ENCODE results near the gene LPIN3. TPM values are rescaled to one million over a fixed set of nuclear protein-coding genes. Genes with fewer than 3 reads are reported as not detected.

LPIN3 gene
- total and polyA plus RNA-seq, 2 of the 4 experiments (the other 2 are of a cell fraction), result 2.3 to 8.3 TPM

DNA sequence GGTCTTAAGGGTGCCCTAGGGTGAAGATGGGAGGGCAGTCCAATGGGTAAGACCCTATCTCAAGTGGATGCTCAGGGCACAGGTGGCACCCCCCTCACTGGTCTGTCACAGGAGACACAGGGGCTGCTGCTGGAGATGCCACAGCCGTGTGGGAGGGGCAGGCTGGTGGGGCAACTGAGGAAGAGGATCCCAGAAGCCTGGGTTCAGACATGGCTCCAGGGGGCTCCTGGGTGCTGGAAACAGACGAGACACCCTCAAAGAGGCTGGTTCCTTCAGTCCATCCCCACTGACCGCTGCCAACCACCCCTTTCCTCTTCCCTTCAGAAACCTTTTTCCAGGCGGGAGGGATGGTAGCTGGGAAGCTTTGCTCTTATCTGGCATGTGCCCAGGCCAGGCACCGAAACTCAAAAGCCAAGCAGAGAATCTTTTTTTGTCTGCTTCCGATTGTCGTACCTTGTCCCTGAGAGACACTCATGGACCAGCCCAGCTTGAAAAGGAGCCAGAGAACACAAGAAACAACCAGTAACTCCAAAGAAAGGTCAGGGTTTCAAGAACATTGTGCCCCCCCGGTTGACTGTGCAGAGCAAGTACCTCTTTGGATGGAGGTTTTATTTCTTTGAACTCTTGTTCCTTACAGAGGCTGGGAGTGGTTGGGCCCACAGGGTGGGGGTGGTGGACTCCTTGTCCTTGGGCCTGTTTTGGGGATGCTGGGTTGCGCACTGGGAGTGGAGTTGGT lies 54.5 kb downstream of the LPIN3 start:
- DNase-seq (no peak), ATAC-seq (ENCODE audit: low read depth) (no peak)
- 80% methylated on average over 1 of the region's 9 CpGs; no CpG with 5 or more reads in 1 of the 2 experiments for WGBS, 2 experiments (ENCODE audit: extremely low coverage in 2 of 2, insufficient read length in 1 of 2)
- ChIA-PET POLR2A (ENCODE audit: unreplicated experiment) (no interaction called here), CTCF (no interaction called here)
- peak overlapping the region; percentile 36 for H2AK9ac ChIP-seq (replicated peaks; ENCODE audit: low read depth, low read length, poor library complexity)
- no peak overlapping the region for H3K4ac ChIP-seq (ENCODE audit: low read depth, low read length)
- H3K27me3 ChIP-seq (ENCODE audit: control insufficient read depth, insufficient read depth, low read length), result no peaks in the 10 kb centered on the region
- BruUV-seq (replicated peaks), result no TSS peak
- H2BK5ac ChIP-seq (ENCODE audit: low read depth, low read length, poor library complexity, severe bottlenecking), result no peak overlapping the region
- H3K23ac ChIP-seq (ENCODE audit: low read depth, low read length), result no peak overlapping the region
- H4K5ac ChIP-seq (ENCODE audit: low read depth, low read length), result no peak overlapping the region
- H3K18ac ChIP-seq (ENCODE audit: low read depth, low read length), result no peak overlapping the region
- H3K56ac ChIP-seq (ENCODE audit: extremely low read depth, insufficient read depth, low read length), result no peak overlapping the region
- H3K36me3 ChIP-seq (ENCODE audit: control insufficient read depth, insufficient read depth, low read length), result no peaks in the 10 kb centered on the region
- H2BK15ac ChIP-seq (ENCODE audit: low read depth, low read length), result no peak overlapping the region
- TF ChIP-seq MAFK (IDR thresholded peaks at IDR 0.05; ENCODE audit: low read depth, low read length) (no peak), CHD1 (IDR thresholded peaks at IDR 0.05; ENCODE audit: low read depth, low read length) (no peak), RFX5 (IDR thresholded peaks at IDR 0.05; ENCODE audit: low read depth, low read length) (no peak), RCOR1 (IDR thresholded peaks at IDR 0.05; ENCODE audit: insufficient replicate concordance, low read length) (no peak), FOS (IDR thresholded peaks at IDR 0.05; ENCODE audit: low read depth, low read length) (no peak), MAZ (IDR thresholded peaks at IDR 0.05; ENCODE audit: borderline replicate concordance, low read depth, low read length) (no peak), RAD21 (IDR thresholded peaks at IDR 0.05; ENCODE audit: low read length) (no peak), SMC3 (IDR thresholded peaks at IDR 0.05; ENCODE audit: low read depth, low read length) (no peak), NFE2L2 (IDR thresholded peaks at IDR 0.05; ENCODE audit: low read depth, low read length) (no peak), POLR2A (IDR thresholded peaks at IDR 0.05; ENCODE audit: low read depth, low read length) (no peak), CEBPB (IDR thresholded peaks at IDR 0.05; ENCODE audit: low read depth, low read length) (no peak), MXI1 (IDR thresholded peaks at IDR 0.05; ENCODE audit: borderline replicate concordance, low read depth, low read length) (no peak), BHLHE40 (IDR thresholded peaks at IDR 0.05; ENCODE audit: low read depth, low read length) (no peak)
- TF ChIP-seq, protein P1, sequence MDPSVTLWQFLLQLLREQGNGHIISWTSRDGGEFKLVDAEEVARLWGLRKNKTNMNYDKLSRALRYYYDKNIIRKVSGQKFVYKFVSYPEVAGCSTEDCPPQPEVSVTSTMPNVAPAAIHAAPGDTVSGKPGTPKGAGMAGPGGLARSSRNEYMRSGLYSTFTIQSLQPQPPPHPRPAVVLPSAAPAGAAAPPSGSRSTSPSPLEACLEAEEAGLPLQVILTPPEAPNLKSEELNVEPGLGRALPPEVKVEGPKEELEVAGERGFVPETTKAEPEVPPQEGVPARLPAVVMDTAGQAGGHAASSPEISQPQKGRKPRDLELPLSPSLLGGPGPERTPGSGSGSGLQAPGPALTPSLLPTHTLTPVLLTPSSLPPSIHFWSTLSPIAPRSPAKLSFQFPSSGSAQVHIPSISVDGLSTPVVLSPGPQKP (IDR thresholded peaks at IDR 0.05; ENCODE audit: borderline replicate concordance, low read depth, low read length), result no peak
- TF ChIP-seq, protein P2, sequence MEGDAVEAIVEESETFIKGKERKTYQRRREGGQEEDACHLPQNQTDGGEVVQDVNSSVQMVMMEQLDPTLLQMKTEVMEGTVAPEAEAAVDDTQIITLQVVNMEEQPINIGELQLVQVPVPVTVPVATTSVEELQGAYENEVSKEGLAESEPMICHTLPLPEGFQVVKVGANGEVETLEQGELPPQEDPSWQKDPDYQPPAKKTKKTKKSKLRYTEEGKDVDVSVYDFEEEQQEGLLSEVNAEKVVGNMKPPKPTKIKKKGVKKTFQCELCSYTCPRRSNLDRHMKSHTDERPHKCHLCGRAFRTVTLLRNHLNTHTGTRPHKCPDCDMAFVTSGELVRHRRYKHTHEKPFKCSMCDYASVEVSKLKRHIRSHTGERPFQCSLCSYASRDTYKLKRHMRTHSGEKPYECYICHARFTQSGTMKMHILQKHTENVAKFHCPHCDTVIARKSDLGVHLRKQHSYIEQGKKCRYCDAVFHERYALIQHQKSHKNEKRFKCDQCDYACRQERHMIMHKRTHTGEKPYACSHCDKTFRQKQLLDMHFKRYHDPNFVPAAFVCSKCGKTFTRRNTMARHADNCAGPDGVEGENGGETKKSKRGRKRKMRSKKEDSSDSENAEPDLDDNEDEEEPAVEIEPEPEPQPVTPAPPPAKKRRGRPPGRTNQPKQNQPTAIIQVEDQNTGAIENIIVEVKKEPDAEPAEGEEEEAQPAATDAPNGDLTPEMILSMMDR (conservative IDR thresholded peaks at IDR 0.05; ENCODE audit: low read depth, low read length), result no peak
- TF ChIP-seq, protein P3, sequence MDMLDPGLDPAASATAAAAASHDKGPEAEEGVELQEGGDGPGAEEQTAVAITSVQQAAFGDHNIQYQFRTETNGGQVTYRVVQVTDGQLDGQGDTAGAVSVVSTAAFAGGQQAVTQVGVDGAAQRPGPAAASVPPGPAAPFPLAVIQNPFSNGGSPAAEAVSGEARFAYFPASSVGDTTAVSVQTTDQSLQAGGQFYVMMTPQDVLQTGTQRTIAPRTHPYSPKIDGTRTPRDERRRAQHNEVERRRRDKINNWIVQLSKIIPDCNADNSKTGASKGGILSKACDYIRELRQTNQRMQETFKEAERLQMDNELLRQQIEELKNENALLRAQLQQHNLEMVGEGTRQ (IDR thresholded peaks at IDR 0.05; ENCODE audit: low read depth, low read length), result no peak
- in situ Hi-C loops (cut with MboI; ENCODE audit: low sequenced_read_pairs) (no loop called here), intact Hi-C loops (cut with micrococcal nuclease) (loop anchor here (5.0 kb wide), 1 partner anchor 223 kb away; no protein-coding TSS in a partner anchor), dilution Hi-C loops (cut with HindIII; ENCODE audit: low sequenced_read_pairs, unreplicated experiment) (no loop called here)
- no peak overlapping the region for H4K8ac ChIP-seq (ENCODE audit: low read depth in 2 of 2, low read length in 2 of 2)
- no peak overlapping the region for H3K9ac ChIP-seq (ENCODE audit: low read depth, low read length)
- no peak overlapping the region for H3K4me3 ChIP-seq (ENCODE audit: insufficient read depth, low read depth, low read length)
- H3K4me2 ChIP-seq (ENCODE audit: low read depth, low read length), result no peak overlapping the region
- H3K79me1 ChIP-seq (ENCODE audit: low read depth in 1 of 2, low read length in 2 of 2), result no peaks in the 10 kb centered on the region
- no peak overlapping the region for H4K91ac ChIP-seq (ENCODE audit: insufficient read depth, low read depth, low read length)
- H2BK20ac ChIP-seq (ENCODE audit: low read depth, low read length), result no peak overlapping the region
- H2AFZ ChIP-seq (replicated peaks; ENCODE audit: low read length, poor library complexity), result no peak overlapping the region
- no peak overlapping the region for H3K27ac ChIP-seq (ENCODE audit: insufficient read depth, low read length)
- no peaks in the 10 kb centered on the region for H4K20me1 ChIP-seq (ENCODE audit: insufficient read depth, low read length)
- no peak overlapping the region for H2BK120ac ChIP-seq (ENCODE audit: low read depth, low read length)
- no peak overlapping the region for H2AK5ac ChIP-seq (ENCODE audit: low read depth, low read length)
- H3K14ac ChIP-seq (replicated peaks; ENCODE audit: low read depth, low read length), result no peak overlapping the region
- H3K9me1 ChIP-seq (ENCODE audit: insufficient read depth, low read length), result peaks cover 7% of the 10 kb centered on the region
- peaks cover 11% of the 10 kb centered on the region; the same call in 1 of the 2 replicates for H3K4me1 ChIP-seq (ENCODE audit: control insufficient read depth, insufficient read depth, low read length)
- no peaks in the 10 kb centered on the region for H3K9me3 ChIP-seq (ENCODE audit: control insufficient read depth, insufficient read depth, low read length)

Data from IMR-90 (cell line).